ENCODE measurements around the gene AUNIP. TPM values are rescaled to one million over a fixed set of nuclear protein-coding genes. Genes with fewer than 3 reads are reported as not detected.

Gene AUNIP
- total RNA-seq, 1 experiment from 2014 or later, result 16.8 TPM

GRCh38 chr1:25870614-25871013 lies 11.4 kb upstream of the AUNIP start:
- ChIA-PET POLR2A (no interaction called here), CTCF (interaction anchor here (0.6 kb wide), 1 partner anchor 22 kb away, joined by 3 read pairs; no protein-coding TSS in a partner anchor)
- intact Hi-C loops (cut with micrococcal nuclease; ENCODE audit: unreplicated experiment), result no loop called here
- no peaks in the 10 kb centered on the region for H3K27me3 ChIP-seq (replicated peaks; ENCODE audit: control insufficient read depth, insufficient read depth, low read length)
- Mint-ChIP-seq H3K36me3 (ENCODE audit: insufficient read depth, unreplicated experiment) (peaks cover 24% of the 10 kb centered on the region), H3K4me1 (ENCODE audit: low read depth, unreplicated experiment) (peaks cover 7% of the 10 kb centered on the region), H3K27me3 (ENCODE audit: insufficient read depth, unreplicated experiment) (no peaks in the 10 kb centered on the region), H3K9me3 (ENCODE audit: unreplicated experiment) (no peaks in the 10 kb centered on the region), H3K4me3 (ENCODE audit: unreplicated experiment) (no peak overlapping the region), H3K27ac (ENCODE audit: unreplicated experiment) (no peak overlapping the region)
- no TSS peak for BruUV-seq (replicated peaks)
- H3K4me1 ChIP-seq, result peaks cover 17% of the 10 kb centered on the region
- no peaks in the 10 kb centered on the region for H3K9me3 ChIP-seq
- no peak for DNase-seq
- no peak overlapping the region for H3K4me3 ChIP-seq (ENCODE audit: low read depth, low read length)
- no peak for TF ChIP-seq CTCF (IDR thresholded peaks at IDR 0.05; ENCODE audit: insufficient read depth in 1 of 2, low read depth in 1 of 2, low read length in 1 of 2, severe bottlenecking in 1 of 2, unreplicated experiment in 1 of 2)
- H3K36me3 ChIP-seq (ENCODE audit: control insufficient read depth, insufficient read depth, low read length), result no peaks in the 10 kb centered on the region

- POLR2A ChIA-PET, result no interaction called here
- intact Hi-C loops (cut with micrococcal nuclease; ENCODE audit: unreplicated experiment), result no loop called here
- no peak overlapping the region for H3K27ac Mint-ChIP-seq (ENCODE audit: unreplicated experiment)
Observed at GRCh38 chr1:25869909-25870606, 10.8 kb upstream of the AUNIP start.

More at GRCh38 chr1:25869909-25870606, 10.8 kb upstream of the AUNIP start:
- H3K4me3 Mint-ChIP-seq (ENCODE audit: unreplicated experiment), result no peak overlapping the region
- no peak for DNase-seq
- H3K27me3 ChIP-seq (replicated peaks; ENCODE audit: control insufficient read depth, insufficient read depth, low read length), result no peaks in the 10 kb centered on the region
- no peaks in the 10 kb centered on the region for H3K36me3 ChIP-seq (ENCODE audit: control insufficient read depth, insufficient read depth, low read length)
- H3K4me1 ChIP-seq, result peaks cover 17% of the 10 kb centered on the region
- peaks cover 7% of the 10 kb centered on the region for H3K4me1 Mint-ChIP-seq (ENCODE audit: low read depth, unreplicated experiment)
- no peaks in the 10 kb centered on the region for H3K9me3 ChIP-seq
- no peak overlapping the region for H3K4me3 ChIP-seq (ENCODE audit: low read depth, low read length)
- CTCF ChIA-PET, result interaction anchor here (0.6 kb wide), 1 partner anchor 22 kb away, joined by 3 read pairs; no protein-coding TSS in a partner anchor
- no TSS peak for BruUV-seq (replicated peaks)
- H3K27me3 Mint-ChIP-seq (ENCODE audit: insufficient read depth, unreplicated experiment), result no peaks in the 10 kb centered on the region
- peaks cover 24% of the 10 kb centered on the region for H3K36me3 Mint-ChIP-seq (ENCODE audit: insufficient read depth, unreplicated experiment)
- no peak for TF ChIP-seq CTCF (IDR thresholded peaks at IDR 0.05; ENCODE audit: insufficient read depth in 1 of 2, low read depth in 1 of 2, low read length in 1 of 2, severe bottlenecking in 1 of 2, unreplicated experiment in 1 of 2)
- H3K9me3 Mint-ChIP-seq (ENCODE audit: unreplicated experiment), result no peaks in the 10 kb centered on the region
